Parathyroid adenoma (tissue), 2 donors: ENCODE results near the gene DPH5.

Experiments
- H2AFZ ChIP-seq: fragments of 300-600 bp; sonication (generic); one replicate; pipeline ENCODE4 v1.7.0; 2017; ENCODE audit warnings: antibody characterized with exemption, mild to moderate bottlenecking
- H3K27ac ChIP-seq: fragments of 300-600 bp; sonication (generic); one replicate; pipeline ENCODE4 v1.7.0; 2017
- H3K27me3 ChIP-seq: fragments of 300-600 bp; sonication (generic); one replicate; pipeline ENCODE4 v1.7.0; 2017; ENCODE audit warnings: low read length; ENCODE audit not compliant: control insufficient read depth, insufficient read depth
- H3K36me3 ChIP-seq: fragments of 300-600 bp; sonication (generic); one replicate; pipeline ENCODE4 v1.7.0; 2017; ENCODE audit warnings: low read length; ENCODE audit not compliant: control insufficient read depth, insufficient read depth
- H3K4me1 ChIP-seq: fragments of 300-600 bp; sonication (generic); one replicate; pipeline ENCODE4 v1.7.0; 2017; ENCODE audit warnings: control low read depth
- H3K4me2 ChIP-seq: fragments of 300-600 bp; sonication (generic); one replicate; pipeline ENCODE4 v1.7.0; 2017; ENCODE audit warnings: low read length
- H3K4me3 ChIP-seq: fragments of 300-600 bp; sonication (generic); one replicate; pipeline ENCODE4 v1.7.0; 2017; ENCODE audit warnings: low read depth, low read length
- H3K79me2 ChIP-seq: fragments of 300-600 bp; sonication (generic); one replicate; pipeline ENCODE4 v1.7.0; 2017; ENCODE audit warnings: control low read depth
- H3K9ac ChIP-seq: fragments of 300-600 bp; sonication (generic); one replicate; pipeline ENCODE4 v1.7.0; 2017; ENCODE audit warnings: mild to moderate bottlenecking
- H3K9me3 ChIP-seq: fragments of 300-600 bp; sonication (generic); one replicate; pipeline ENCODE4 v1.7.0; 2017; ENCODE audit warnings: low read length; ENCODE audit not compliant: control insufficient read depth
- TF ChIP-seq, protein P1 (sequence below): fragments of 300-600 bp; sonication (generic); IDR thresholded peaks from one replicate; pipeline ENCODE4 v1.7.0; 2017; ENCODE audit warnings: antibody characterized with exemption, mild to moderate bottlenecking
- donor health status: primary hyperparathyroidism.

DPH5 gene

GRCh38 chr1:101043776-101044175 is 18.2 kb upstream of the DPH5 start:
- Histone ChIP-seq H3K4me3 (no peak overlapping the region), H3K4me1 (no peaks in the 10 kb centered on the region), H3K27ac (no peak overlapping the region), H3K4me2 (no peak overlapping the region), H3K9ac (no peak overlapping the region), H3K79me2 (no peaks in the 10 kb centered on the region), H3K36me3 (no peaks in the 10 kb centered on the region), H2AFZ (no peak overlapping the region), H3K9me3 (no peaks in the 10 kb centered on the region), H3K27me3 (no peaks in the 10 kb centered on the region)
- TF ChIP-seq, protein P1, sequence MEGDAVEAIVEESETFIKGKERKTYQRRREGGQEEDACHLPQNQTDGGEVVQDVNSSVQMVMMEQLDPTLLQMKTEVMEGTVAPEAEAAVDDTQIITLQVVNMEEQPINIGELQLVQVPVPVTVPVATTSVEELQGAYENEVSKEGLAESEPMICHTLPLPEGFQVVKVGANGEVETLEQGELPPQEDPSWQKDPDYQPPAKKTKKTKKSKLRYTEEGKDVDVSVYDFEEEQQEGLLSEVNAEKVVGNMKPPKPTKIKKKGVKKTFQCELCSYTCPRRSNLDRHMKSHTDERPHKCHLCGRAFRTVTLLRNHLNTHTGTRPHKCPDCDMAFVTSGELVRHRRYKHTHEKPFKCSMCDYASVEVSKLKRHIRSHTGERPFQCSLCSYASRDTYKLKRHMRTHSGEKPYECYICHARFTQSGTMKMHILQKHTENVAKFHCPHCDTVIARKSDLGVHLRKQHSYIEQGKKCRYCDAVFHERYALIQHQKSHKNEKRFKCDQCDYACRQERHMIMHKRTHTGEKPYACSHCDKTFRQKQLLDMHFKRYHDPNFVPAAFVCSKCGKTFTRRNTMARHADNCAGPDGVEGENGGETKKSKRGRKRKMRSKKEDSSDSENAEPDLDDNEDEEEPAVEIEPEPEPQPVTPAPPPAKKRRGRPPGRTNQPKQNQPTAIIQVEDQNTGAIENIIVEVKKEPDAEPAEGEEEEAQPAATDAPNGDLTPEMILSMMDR, result no peak

DNA sequence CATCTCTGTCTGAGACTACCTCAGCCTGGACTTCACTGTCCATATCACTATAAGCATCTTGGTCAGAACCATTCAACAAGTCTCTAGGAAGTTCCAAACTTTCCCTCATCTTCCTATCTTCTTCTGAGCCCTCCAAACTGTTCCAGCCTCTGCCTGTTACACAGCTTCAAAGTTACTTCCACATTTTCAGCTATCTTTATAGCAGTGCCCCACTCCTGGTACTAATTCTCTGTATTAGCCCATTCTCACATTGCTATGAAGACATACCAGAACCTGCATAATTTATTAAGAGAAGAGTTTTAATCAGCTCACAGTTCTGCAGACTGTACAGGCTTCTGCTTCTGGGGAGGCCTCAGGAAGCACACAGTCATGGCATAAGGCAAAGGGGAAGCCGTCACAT is 15.7 kb upstream of the DPH5 start:
- Histone ChIP-seq H3K36me3 (no peaks in the 10 kb centered on the region), H3K9me3 (no peaks in the 10 kb centered on the region)
- TF ChIP-seq, protein P1, result no peak

DNA sequence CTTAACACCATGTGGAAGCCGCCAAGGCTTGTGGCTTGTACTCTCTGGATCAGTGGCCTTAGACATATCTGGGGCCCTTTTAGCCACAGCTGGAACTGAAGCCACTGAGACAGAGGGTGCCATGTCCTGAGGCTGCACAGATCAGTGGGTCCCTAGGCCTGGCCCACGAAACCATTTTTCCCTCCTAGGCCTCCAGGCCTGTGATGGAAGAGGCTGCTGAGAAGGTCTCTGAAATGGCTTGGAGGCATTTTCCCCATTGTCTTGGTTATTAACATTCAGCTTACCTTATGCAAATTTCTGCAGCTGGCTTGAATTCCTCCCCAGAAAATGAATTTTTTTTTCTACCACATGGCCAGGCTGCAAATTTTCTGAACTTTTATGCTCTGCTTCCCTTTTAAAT is 15.1 kb upstream of the DPH5 start:
- Histone ChIP-seq H3K79me2 (no peaks in the 10 kb centered on the region), H3K9ac (no peak overlapping the region), H3K9me3 (no peaks in the 10 kb centered on the region), H3K27me3 (no peaks in the 10 kb centered on the region), H3K27ac (no peak overlapping the region), H3K36me3 (no peaks in the 10 kb centered on the region), H3K4me3 (no peak overlapping the region), H3K4me1 (peaks cover 2% of the 10 kb centered on the region), H2AFZ (no peak overlapping the region), H3K4me2 (no peak overlapping the region)
- TF ChIP-seq, protein P1, result no peak

More for the DNA sequence above, 15.7 kb upstream of the DPH5 start:
- Histone ChIP-seq H3K27ac (no peak overlapping the region), H3K4me2 (no peak overlapping the region), H3K4me1 (peaks cover 2% of the 10 kb centered on the region), H3K79me2 (no peaks in the 10 kb centered on the region), H3K9ac (no peak overlapping the region), H3K4me3 (no peak overlapping the region), H3K27me3 (no peaks in the 10 kb centered on the region), H2AFZ (no peak overlapping the region)

DNA sequence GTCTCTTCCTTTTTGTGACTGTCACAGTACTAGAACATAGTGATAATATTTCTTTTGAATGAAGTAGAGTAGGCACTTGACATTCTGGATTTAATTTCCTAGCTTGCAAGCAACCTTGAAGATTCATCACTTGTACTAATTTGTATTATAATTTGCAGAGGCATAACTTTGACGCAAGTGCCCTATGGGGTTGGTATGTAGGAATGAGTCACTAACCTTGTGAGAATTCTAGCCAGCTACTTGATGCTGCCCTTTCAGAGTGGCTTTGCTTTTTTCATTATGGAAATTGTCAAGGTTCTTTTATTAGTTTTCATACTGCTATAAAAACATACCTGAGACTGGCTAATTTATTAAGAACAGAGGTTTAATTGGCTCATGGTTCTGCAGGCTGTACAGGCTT is 13.7 kb upstream of the DPH5 start:
- TF ChIP-seq, protein P1, result no peak
- peaks cover 2% of the 10 kb centered on the region for H3K4me1 ChIP-seq
- no peak overlapping the region for H3K27ac ChIP-seq
- no peak overlapping the region for H2AFZ ChIP-seq
- H3K36me3 ChIP-seq, result no peaks in the 10 kb centered on the region
- H3K9ac ChIP-seq, result no peak overlapping the region
- H3K27me3 ChIP-seq, result no peaks in the 10 kb centered on the region
- H3K4me2 ChIP-seq, result no peak overlapping the region
- H3K9me3 ChIP-seq, result no peaks in the 10 kb centered on the region
- H3K4me3 ChIP-seq, result no peak overlapping the region
- H3K79me2 ChIP-seq, result no peaks in the 10 kb centered on the region

DNA sequence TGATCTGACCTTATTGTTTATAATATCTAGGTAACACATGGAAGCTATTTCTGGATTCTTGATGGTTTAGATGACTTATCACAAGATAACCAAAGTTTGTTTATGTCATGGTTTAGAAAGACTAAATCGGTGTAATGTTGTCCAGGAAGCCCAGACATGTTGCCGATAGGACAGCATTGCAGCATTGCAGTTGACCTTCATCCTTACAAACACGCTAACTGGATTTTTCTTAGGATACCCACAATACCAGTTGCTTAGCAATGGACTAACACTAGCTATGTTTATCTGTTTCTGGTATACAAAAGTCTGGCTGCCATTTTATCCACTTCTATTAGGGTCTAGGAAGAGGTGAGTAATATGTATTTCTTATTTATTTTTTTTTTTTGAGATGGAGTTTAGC is 11.7 kb upstream of the DPH5 start:
- no peak overlapping the region for H3K4me2 ChIP-seq
- no peak overlapping the region for H3K27ac ChIP-seq
- peaks cover 2% of the 10 kb centered on the region for H3K4me1 ChIP-seq
- H3K4me3 ChIP-seq, result no peak overlapping the region
- TF ChIP-seq, protein P1, result no peak
- no peaks in the 10 kb centered on the region for H3K36me3 ChIP-seq
- no peaks in the 10 kb centered on the region for H3K79me2 ChIP-seq
- no peaks in the 10 kb centered on the region for H3K27me3 ChIP-seq
- no peak overlapping the region for H3K9ac ChIP-seq
- no peaks in the 10 kb centered on the region for H3K9me3 ChIP-seq
- H2AFZ ChIP-seq, result no peak overlapping the region
